OCI-LY1 (cell line): ENCODE results near the gene TXNRD1.

ENCODE experiments used
- H2AFZ ChIP-seq: fragments of 200-600 bp; sonication (generic), shearing (Covaris generic); 2 replicates; pipeline ENCODE4 v1.6.0; 2014; ENCODE audit warnings: antibody characterized with exemption, mild to moderate bottlenecking, low read length
- H3F3A ChIP-seq: fragments of 200-600 bp; sonication (generic), shearing (Covaris generic); 2 replicates; pipeline ENCODE4 v1.6.0; 2014; ENCODE audit warnings: mild to moderate bottlenecking, antibody characterized with exemption, low read length, moderate library complexity; ENCODE audit not compliant: insufficient read depth
- H3K27ac ChIP-seq: fragments of 200-600 bp; sonication (generic); 2 replicates; pipeline ENCODE4 v1.5.1; 2014; ENCODE audit warnings: low read length, mixed run types, mild to moderate bottlenecking, low read depth; ENCODE audit not compliant: poor library complexity, severe bottlenecking
- H3K27me3 ChIP-seq: fragments of 200-600 bp; sonication (generic); 2 replicates; pipeline ENCODE4 v1.6.0; 2014; ENCODE audit warnings: antibody characterized with exemption, mild to moderate bottlenecking, low read length, moderate library complexity; ENCODE audit not compliant: insufficient read depth
- H3K36me3 ChIP-seq: fragments of 200-600 bp; sonication (generic); 2 replicates; pipeline ENCODE4 v1.6.1; 2014; ENCODE audit warnings: mild to moderate bottlenecking, antibody characterized with exemption, low read length, moderate library complexity, mixed read lengths; ENCODE audit not compliant: insufficient read depth
- H3K4me1 ChIP-seq: fragments of 200-600 bp; sonication (generic); 2 replicates; pipeline ENCODE4 v1.5.1; 2014; ENCODE audit warnings: mild to moderate bottlenecking, low read length, moderate library complexity; ENCODE audit not compliant: insufficient read depth, severe bottlenecking
- H3K4me2 ChIP-seq: fragments of 200-600 bp; sonication (generic), shearing (Covaris generic); 2 replicates; pipeline ENCODE4 v1.6.1; 2014; ENCODE audit warnings: low read length
- H3K4me3 ChIP-seq: fragments of 200-600 bp; sonication (generic); 2 replicates; pipeline ENCODE4 v1.5.1; 2014; ENCODE audit warnings: low read length, low read depth, mild to moderate bottlenecking, mixed read lengths; ENCODE audit not compliant: poor library complexity, severe bottlenecking
- H3K79me2 ChIP-seq: fragments of 200-600 bp; shearing (Covaris generic); 2 replicates; pipeline ENCODE4 v1.6.1; 2016; ENCODE audit warnings: mixed run types, low read length, mixed read lengths; ENCODE audit not compliant: insufficient read depth
- H3K9ac ChIP-seq: fragments of 200-600 bp; sonication (generic), shearing (Covaris generic); 2 replicates; pipeline ENCODE4 v1.6.1; 2014; ENCODE audit warnings: mild to moderate bottlenecking, low read length, mixed read lengths
- H3K9me2 ChIP-seq: fragments of 200-600 bp; sonication (generic), shearing (Covaris generic); 2 replicates; pipeline ENCODE4 v1.6.1; 2014; ENCODE audit warnings: low read depth, mild to moderate bottlenecking, low read length, mixed read lengths
- H3K9me3 ChIP-seq: fragments of 200-600 bp; shearing (Covaris generic); 2 replicates; pipeline ENCODE4 v1.6.1; 2014; ENCODE audit warnings: low read length, mixed read lengths
- H4K20me1 ChIP-seq: fragments of 200-600 bp; sonication (generic), shearing (Covaris generic); 2 replicates; pipeline ENCODE4 v1.6.0; 2016; ENCODE audit warnings: mild to moderate bottlenecking, low read length; ENCODE audit not compliant: insufficient read depth
- CTCF ChIP-seq: fragments of 200-600 bp; sonication (generic), shearing (Covaris generic); IDR thresholded peaks from 2 replicates; pipeline ENCODE4 v1.5.1; 2017; ENCODE audit warnings: mild to moderate bottlenecking, antibody characterized with exemption, low read length, moderate library complexity, mixed read lengths
- EZH2 ChIP-seq: fragments of 200-600 bp; sonication (generic), shearing (Covaris generic); IDR thresholded peaks from 2 replicates; pipeline ENCODE4 v1.8.0; 2017; ENCODE audit warnings: borderline replicate concordance, mixed run types, mild to moderate bottlenecking, antibody characterized with exemption, low read length, moderate library complexity, mixed read lengths

The TXNRD1 gene

GRCh38 chr12:104351057-104351983 is 135.7 kb downstream of the TXNRD1 start:
- Histone ChIP-seq H3K9me3 (no peaks in the 10 kb centered on the region), H3K4me1 (no peaks in the 10 kb centered on the region), H3K4me2 (no peak overlapping the region), H2AFZ (no peak overlapping the region), H3K27ac (no peak overlapping the region), H3K9ac (no peak overlapping the region), H3K4me3 (no peak overlapping the region), H3K27me3 (no peaks in the 10 kb centered on the region), H3K9me2 (no peaks in the 10 kb centered on the region), H4K20me1 (no peaks in the 10 kb centered on the region), H3K36me3 (peaks cover 46% of the 10 kb centered on the region), H3F3A (no peaks in the 10 kb centered on the region), H3K79me2 (no peaks in the 10 kb centered on the region)
- TF ChIP-seq EZH2 (no peak), CTCF (no peak)

DNA sequence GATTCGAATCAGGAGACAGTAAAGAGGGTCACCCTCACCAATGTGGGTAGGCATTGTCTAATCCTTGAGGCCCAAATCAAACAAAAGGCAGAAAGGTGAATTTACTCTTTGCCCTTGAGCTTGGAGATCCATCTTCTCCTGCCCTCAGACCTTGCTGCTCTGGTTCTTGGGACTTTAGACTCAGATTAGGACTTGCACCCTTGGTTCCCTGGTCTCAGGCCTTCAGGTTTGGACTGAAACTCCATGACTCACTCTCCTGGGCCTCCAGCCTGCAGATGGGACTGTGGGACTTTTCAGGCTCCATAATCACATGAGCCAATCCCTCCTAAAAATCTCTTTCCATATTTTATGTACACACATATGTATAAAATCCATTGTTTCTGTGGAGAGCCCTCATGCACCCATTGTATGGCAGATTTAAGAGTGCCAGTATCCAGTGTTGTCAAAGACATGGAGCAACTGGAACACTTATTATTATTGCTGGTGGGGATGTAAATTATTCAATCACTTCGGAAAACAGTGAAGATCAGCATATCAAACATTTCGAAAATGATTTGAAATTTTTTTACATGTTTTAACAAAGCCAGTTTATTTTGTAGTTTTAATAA is 136.6 kb downstream of the TXNRD1 start:
- no peaks in the 10 kb centered on the region for H3F3A ChIP-seq

More for the DNA sequence above, 136.6 kb downstream of the TXNRD1 start:
- no peaks in the 10 kb centered on the region for H3K9me3 ChIP-seq
- H3K4me1 ChIP-seq, result no peaks in the 10 kb centered on the region
- H3K4me2 ChIP-seq, result no peak overlapping the region
- TF ChIP-seq EZH2 (no peak), CTCF (no peak)
- H3K4me3 ChIP-seq, result no peak overlapping the region
- H4K20me1 ChIP-seq, result no peaks in the 10 kb centered on the region
- H3K27ac ChIP-seq, result no peak overlapping the region
- H3K9ac ChIP-seq, result no peak overlapping the region
- H3K36me3 ChIP-seq, result peaks cover 44% of the 10 kb centered on the region
- no peaks in the 10 kb centered on the region for H3K27me3 ChIP-seq
- no peaks in the 10 kb centered on the region for H3K79me2 ChIP-seq
- H3K9me2 ChIP-seq, result no peaks in the 10 kb centered on the region
- no peak overlapping the region for H2AFZ ChIP-seq
